HG02840 (cell line): Measurements from ENCODE around the gene STRIP1.
"Not testable (repeated sequence)": the region's sequence is repeated elsewhere in the genome, so short reads cannot be mapped to it uniquely, and the experiment has no call there.

Experiments
- ATAC-seq: cut with Tn5 transposase; IDR thresholded peaks from one replicate; pipeline ENCODE4 v1.9.1; 2021; ENCODE audit warnings: mild to moderate bottlenecking, moderate library complexity, moderate number of reproducible peaks; ENCODE audit not compliant: unreplicated experiment, low FRiP score

Gene STRIP1

DNA sequence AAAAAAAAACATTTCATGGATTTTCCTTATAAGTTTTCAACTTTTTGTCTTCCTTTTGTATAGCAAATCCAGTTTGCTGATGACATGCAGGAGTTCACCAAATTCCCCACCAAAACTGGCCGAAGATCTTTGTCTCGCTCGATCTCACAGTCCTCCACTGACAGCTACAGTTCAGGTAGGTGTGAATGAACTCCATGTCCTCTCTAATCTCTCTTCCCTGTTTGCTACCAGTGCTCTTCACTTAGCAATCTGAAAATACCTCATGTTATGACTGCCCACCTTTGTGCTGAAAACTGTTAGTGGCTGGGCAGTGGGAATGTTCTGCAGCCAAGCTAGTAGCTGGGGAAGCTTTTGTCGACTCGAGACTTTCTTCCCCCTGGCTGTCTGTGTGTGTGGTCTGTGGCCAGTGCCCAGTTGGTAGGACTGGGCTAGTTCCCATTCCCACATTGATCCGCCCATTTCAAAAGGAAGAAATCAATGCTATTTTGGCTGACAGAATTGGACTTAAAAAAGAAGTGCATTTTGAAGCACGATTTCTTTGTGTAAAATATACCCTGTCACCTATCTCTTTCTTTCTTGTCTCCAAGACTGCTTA is 25.4 kb upstream of the STRIP1 start:
- no peak for ATAC-seq

DNA sequence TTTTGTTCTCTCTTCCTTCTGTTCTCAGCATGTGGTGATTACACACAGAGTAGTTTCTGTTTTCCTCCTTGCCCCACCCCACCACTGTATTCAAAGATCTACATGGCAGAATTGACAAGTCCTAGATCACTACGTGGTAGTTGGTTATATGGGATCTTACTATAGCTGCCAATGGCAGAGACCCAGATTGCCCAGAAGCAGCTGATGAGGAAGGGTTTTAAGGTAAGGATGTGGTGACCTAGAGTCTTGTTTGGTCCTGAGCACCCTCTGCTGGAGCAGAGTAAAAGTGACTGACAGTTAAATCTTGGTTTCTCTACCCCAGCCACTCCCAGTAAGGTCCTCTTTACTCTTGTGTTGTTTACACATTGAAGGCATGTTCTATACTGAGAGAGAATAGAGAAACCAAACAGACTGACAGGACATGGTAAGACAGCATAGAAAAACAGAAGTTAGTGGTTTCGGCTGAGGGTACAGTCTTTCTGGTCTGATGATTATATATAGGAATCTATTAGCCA is 22.8 kb upstream of the STRIP1 start:
- peak; percentile 95 for ATAC-seq

- ATAC-seq: peak; percentile 46
These were observed 22.2 kb upstream of the STRIP1 start for GRCh38 chr1:110012100-110012780.

DNA sequence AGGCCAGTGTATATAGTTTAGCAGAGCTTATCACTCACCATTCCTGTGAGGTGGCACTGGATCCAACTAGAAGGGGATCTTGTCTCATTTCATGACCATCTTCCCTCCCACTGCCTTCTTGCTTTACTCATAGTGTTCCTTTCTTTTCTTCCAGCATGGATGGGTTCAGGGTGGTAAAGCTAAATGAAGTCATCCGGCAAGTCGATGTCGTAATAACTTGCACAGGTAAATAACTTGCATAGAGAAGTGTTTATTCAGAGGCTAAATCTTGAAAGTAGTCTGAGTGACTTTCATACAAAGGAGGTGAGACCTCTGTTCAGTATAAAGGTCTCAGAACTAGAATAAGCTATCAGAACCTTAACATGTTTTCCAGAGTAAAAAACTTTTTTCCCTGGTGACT is 16.6 kb upstream of the STRIP1 start:
- ATAC-seq: no peak

- ATAC-seq: no peak
These were observed 16.0 kb upstream of the STRIP1 start for GRCh38 chr1:110018396-110018795.

DNA sequence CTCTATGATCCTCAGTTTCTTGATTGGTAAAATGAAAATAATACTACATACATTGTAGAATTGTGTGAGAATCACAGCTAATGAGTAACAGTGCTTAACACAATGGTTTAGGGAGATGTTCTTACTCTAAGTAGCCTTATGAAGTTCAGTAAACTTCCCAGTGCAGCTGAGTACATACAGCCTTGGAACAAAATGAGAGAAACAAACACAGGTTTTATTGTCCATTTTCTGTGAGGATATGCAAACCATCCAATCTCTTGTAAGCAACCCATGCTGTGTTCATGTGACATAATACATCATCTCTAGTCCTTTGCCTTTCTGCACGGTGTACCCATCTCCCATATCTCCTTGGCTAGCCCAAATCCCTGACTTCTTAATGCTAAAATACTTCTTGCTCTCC is 14.7 kb upstream of the STRIP1 start:
- no peak for ATAC-seq

- ATAC-seq: no peak
These were observed 13.1 kb upstream of the STRIP1 start for GRCh38 chr1:110021285-110021684.

DNA sequence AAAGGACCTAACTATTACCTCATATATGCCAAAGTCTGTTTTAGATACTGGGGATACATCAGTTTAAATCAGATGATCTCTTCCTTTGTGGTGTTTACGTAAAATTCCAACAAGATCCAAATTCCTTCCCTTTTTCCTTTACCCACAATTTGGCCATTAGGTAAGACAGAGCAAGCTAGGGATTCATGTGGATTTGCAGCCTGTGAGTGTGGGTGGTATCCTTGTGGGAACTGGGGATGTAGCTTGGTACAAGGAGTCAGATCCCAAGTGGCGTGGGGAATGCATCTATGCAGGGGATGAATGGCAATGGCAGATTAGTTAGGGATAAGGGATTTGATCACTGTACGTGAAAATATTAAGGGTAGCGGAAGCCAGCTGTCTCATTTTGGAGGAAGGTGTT is 9.8 kb upstream of the STRIP1 start:
- no peak for ATAC-seq

DNA sequence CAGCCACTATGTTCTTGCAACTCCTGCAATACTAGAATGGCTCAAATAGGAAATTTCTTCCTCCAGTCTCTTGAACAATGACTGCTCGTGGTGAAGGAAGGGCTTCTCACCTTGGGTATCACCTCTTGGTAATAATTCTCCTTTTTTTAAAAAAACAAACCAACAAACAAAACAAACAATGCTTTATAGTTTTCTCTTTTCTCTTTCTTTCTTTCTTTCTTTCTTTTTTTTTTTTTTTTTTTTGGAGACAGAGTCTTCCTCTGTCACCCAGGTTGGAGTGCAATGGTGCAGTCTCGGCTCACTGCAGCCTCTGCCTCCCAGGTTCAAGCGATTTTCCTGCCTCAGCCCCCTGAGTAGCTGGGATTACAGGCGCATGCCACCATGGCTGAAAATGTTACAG is 3.7 kb upstream of the STRIP1 start:
- ATAC-seq: not testable (repeated sequence)

- ATAC-seq: no peak
These were observed 2.1 kb upstream of the STRIP1 start for GRCh38 chr1:110032327-110032726.

- ATAC-seq: no peak
These were observed 1.0 kb upstream of the STRIP1 start for GRCh38 chr1:110033421-110033820.

DNA sequence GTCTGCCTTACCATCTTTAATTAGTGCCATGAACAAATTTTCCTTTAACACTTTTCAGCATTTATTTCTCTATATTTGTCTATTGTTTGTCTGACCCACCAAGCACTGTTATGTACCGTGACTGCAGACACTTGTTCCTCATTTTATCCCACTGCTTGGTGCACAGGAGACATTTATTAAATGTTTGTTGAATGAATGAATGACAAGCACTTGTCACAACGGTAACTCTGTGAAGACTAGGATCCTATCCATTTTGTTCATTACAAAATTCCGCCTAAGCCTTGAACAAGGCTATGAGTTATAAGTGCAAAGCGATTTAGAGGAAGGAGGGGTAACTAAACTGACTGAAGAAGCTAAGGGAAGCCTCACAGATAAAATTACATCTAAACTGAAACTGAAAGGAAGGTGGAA is 379 bp upstream of the STRIP1 start:
- ATAC-seq: no peak

DNA sequence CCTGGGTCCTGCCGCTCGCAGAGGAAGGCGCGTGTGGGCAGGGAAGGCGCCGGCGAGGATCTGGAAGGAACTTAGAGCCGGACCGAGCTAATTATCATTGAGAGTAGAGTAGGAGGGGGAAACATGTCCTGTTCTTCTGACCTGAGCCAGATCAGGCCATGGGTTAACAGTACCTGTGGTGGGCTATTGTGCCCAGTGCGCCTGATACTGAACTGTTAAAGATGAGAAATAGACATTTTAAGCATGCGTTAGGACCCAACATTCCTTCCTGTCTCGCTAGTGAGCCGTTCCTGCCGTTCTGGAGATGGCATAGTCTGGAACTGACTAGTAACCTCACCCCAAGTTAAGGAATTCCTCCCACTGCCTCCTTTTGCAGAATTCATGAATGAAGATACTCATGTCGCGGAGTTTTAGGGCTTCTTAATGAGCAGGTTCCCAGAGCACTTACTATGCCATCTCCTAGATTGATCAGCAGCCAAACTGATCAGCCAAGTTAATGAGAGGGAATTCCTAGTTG is 870 bp downstream of the STRIP1 start:
- ATAC-seq: no peak

- no peak for ATAC-seq
These were observed 3.8 kb downstream of the STRIP1 start for GRCh38 chr1:110038271-110038670.

GRCh38 chr1:110039641-110040040 is 5.2 kb downstream of the STRIP1 start:
- ATAC-seq: no peak

DNA sequence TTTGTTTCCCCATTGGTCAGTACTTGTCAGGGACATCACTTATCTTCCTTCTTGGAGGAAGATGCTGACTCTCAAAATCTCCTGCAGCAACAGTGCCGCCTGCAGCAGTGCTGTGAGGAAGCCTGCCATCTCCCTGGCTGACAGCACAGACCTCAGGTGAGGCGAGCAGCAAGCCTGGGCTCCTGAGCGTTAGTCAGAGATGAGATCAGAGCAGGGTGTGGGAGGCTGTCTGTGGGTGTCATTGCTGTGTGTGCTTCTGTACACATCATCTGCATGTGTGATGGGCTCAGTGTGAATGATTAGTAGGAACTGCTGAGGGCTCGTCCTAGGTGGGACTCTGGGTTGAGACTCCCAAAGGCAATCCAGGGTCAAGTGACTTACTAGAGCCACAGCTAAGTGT is 6.1 kb downstream of the STRIP1 start:
- no peak for ATAC-seq

DNA sequence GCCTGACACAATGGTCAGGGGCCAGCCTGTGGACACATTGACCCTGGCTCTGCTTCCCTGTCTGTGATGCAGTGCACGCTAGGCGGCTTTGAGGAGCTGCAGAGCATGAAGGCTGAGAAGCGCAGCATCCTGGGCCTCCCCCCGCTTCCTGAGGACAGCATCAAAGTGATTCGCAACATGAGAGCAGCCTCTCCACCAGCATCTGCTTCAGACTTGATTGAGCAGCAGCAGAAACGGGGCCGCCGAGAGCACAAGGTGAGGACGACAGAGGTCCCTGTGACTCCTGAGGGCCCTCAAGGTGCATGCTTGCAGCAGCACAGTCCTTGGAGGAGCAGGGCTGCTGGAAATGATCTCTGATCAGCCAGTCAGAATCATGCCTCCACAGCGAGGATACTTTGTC is 8.6 kb downstream of the STRIP1 start:
- no peak for ATAC-seq

DNA sequence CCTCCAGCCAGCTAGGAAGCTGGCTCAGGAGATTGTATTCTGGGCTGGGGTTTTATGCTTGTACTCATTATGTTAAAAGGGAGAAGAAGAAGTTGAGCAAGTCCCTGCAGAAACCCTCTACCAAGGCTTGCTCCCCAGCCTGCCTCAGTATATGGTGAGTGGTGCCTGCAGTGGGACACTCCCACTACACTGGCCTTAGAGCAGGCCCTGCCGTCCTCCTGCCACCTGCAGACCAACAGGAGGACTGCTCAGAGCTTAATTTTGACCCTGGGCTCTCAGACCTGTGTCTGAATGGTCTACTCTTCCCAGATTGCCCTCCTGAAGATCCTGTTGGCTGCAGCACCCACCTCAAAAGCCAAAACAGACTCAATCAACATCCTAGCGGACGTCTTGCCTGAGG is 13.0 kb downstream of the STRIP1 start:
- ATAC-seq: no peak

GRCh38 chr1:110048240-110048639 is 13.8 kb downstream of the STRIP1 start:
- ATAC-seq: no peak

DNA sequence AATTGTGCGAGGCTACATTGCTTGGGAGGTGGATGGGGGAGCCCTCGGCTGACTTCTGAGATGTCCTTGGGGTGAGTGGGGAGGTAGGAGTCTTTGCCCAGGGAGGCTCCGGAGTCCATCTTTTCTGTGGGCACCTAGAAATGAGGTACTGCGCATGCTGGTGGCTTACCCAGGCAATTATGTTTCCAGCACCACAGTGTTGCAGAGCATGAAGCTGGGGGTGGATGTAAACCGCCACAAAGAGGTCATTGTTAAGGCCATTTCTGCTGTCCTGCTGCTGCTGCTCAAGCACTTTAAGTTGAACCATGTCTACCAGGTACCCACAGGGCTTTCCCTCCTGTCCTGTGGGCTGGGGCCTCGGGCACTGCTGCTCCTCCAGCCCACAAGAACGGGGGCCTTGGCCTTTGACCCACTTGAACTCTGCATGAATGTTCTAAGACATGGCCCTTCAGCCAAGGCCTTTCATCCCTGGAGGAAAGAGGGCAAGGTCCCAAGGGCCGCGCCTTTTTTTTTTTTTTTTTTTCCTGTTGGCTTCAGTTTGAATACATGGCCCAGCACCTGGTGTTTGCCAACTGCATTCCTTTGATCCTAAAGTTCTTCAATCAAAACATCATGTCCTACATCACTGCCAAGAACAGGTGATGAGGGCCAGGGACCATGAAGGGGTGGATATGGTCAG is 14.6 kb downstream of the STRIP1 start:
- no peak for ATAC-seq

DNA sequence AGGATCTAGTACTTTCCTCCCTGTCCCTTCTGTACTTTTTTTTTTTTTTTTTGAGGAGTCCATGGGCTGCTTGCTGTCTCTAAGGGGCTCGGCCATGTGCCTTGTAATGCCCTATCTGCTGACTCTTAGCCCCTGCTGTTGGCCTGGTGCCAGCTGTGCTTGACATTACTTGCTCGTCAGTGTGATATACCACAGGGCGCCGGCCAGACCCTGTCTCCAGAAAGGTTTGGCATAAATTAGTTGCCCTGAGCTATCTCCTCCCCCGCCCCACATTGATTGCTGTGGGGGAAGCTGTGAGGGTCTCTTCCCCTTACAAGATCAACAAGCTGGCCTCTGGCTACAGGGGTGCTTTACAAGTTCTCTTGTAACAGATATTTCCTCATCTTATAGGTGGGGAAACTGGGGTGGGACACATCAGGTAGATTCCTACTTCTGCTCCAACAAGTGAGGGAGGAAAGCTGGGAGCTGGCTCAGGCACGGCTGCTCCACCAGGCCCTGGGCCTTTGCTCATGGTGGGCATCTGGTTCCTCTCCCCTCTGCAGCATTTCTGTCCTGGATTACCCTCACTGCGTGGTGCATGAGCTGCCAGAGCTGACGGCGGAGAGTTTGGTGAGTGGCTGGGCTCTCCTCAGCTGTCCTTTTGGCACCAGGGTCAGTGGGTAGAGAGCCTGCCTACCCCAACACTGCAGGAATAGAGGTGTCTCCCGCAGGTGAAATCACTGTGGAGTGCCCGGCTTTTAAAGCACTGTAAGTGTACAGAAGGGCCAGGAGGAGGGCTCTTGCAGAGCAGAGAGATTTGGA is 15.6 kb downstream of the STRIP1 start:
- ATAC-seq: no peak
